Epithelial cell of proximal tubule (primary cell): Measurements from ENCODE around the gene SCARF1. TPM values are rescaled to one million over a fixed set of nuclear protein-coding genes. Genes with fewer than 3 reads are reported as not detected.

ENCODE experiments used
- DNase-seq: peaks from one replicate; pipeline ENCODE4 v3.0.0-alpha.2; 2011; ENCODE audit warnings: low read depth
- H3K4me3 ChIP-seq: 2 replicates; pipeline ENCODE4 v1.5.1; 2011; ENCODE audit warnings: low read depth, mild to moderate bottlenecking, low read length
- total RNA-seq: library from RNA; depleted of rRNA; stranded (reverse); fragments of >200 nt; gene quantifications from 2 replicates; pipeline ENCODE4 v1.2.3, GENCODE V29; 2015
- TF ChIP-seq, protein P1 (sequence below): conservative IDR thresholded peaks from 2 replicates; pipeline ENCODE4 v1.5.1; 2012; ENCODE audit warnings: low read depth, mild to moderate bottlenecking, low read length

Gene SCARF1
- total RNA-seq, 1 donor from 2014 or later: 14.5 TPM

DNA sequence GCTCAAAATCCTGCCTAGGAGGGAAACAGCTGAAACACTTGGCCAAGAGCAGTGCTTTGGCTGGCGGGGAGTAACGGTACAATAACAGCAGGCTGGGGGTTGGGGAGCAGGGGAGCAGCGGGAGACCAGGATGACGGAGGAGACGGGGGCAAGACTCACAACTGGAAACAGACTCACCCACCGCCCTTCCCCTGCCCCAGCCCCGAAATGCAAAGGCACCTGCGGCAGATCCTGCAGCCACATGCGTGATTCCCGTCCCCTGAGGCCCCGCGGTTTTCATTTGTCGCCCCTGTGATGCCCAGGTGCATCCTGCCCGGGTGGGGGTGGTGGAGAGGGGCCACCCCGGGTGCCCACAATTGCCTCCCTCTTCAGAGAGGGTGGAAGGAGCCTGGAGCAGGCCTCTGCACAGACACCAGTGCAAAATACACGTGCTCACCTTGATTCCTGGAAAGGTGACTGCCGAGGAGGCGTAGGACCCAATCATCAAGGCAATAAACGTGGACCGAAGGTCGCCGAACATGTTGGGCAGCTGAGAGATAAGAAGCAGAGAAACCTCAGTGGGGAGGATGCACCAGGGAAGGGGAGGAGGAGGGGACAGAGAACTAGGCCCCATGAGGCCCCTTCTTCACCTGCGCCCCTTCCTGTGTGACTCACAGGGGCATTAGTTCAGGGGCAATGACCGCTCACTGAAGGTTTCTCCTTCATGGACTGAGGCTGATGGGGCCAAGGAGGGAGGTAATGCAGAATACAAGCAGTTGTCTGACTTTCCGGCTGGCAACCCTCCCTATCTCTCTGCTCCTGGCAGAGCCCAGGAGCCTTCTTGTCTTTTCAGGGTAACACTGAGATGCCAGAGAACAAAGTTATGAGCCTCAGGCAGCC is 52.5 kb downstream of the SCARF1 start:
- H3K4me3 ChIP-seq: no peak overlapping the region
- TF ChIP-seq, protein P1, sequence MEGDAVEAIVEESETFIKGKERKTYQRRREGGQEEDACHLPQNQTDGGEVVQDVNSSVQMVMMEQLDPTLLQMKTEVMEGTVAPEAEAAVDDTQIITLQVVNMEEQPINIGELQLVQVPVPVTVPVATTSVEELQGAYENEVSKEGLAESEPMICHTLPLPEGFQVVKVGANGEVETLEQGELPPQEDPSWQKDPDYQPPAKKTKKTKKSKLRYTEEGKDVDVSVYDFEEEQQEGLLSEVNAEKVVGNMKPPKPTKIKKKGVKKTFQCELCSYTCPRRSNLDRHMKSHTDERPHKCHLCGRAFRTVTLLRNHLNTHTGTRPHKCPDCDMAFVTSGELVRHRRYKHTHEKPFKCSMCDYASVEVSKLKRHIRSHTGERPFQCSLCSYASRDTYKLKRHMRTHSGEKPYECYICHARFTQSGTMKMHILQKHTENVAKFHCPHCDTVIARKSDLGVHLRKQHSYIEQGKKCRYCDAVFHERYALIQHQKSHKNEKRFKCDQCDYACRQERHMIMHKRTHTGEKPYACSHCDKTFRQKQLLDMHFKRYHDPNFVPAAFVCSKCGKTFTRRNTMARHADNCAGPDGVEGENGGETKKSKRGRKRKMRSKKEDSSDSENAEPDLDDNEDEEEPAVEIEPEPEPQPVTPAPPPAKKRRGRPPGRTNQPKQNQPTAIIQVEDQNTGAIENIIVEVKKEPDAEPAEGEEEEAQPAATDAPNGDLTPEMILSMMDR: no peak
- no peak for DNase-seq

DNA sequence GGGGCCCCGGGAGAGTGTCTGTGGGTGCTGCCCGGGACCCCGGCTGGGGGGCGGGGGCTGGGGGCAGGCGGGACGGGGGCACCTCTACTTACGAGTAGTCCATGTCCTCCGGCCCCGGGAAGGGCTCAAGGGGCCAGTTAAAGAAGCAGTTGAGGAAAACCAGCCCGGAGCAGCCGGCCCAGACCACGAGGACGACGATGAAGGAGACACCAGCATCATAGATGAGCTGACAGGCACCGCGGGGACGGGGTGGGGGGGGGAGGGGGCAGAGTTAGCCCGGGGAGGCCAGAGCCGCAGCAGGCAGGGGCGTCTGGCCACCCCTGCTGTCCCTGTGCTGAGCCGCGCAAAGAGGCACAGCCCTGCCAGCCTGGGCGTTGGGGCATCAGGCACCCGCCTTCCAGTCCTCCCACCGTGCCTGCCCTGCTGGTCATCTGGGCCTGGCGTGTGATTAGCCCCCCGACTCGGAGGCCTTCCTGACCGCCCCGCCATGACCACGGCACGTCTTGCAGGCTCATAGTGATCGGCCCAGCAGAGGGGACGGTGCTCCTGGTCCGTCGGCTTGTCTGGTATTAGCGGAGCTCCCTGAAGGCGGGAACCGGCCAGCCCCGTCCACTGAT is 54.0 kb downstream of the SCARF1 start:
- TF ChIP-seq, protein P1: no peak
- DNase-seq: no peak
- no peak overlapping the region for H3K4me3 ChIP-seq

DNA sequence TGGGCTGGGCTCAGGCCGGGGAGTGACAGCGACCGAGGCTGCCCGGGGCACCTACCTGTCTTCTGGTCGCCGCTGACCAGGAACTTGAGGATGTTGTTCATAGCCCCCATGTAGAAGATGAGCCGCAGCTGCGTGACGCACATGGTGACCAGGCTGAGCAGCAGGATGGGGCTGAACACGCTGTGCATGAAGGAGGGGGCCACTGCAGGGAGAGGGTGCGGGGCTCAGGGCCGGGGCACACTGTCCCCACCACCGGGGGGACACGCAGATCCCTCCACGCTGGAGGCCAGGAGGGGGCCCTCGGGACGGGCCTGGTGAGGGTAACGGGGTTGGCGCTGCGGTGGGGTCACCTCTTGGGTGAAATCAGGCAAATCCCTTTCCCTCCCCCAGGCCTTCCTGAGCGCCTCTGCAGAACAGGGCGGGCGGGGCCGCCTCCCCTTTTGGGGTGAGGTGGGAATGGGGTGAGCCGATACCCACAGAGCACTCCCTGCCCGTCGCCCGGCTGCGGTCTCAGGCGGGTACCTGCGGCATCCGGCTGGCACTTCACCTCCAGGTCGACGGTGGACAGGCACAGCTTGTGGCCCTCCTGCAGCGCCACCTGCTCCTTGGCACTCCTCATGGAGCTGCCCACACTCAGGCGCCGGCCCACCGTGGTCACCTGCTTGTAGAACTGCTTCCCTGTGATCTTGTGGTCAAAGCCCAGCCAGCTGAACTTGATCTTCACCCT is 54.6 kb downstream of the SCARF1 start:
- TF ChIP-seq, protein P1: no peak
- no peak for DNase-seq
- H3K4me3 ChIP-seq: no peak overlapping the region

DNA sequence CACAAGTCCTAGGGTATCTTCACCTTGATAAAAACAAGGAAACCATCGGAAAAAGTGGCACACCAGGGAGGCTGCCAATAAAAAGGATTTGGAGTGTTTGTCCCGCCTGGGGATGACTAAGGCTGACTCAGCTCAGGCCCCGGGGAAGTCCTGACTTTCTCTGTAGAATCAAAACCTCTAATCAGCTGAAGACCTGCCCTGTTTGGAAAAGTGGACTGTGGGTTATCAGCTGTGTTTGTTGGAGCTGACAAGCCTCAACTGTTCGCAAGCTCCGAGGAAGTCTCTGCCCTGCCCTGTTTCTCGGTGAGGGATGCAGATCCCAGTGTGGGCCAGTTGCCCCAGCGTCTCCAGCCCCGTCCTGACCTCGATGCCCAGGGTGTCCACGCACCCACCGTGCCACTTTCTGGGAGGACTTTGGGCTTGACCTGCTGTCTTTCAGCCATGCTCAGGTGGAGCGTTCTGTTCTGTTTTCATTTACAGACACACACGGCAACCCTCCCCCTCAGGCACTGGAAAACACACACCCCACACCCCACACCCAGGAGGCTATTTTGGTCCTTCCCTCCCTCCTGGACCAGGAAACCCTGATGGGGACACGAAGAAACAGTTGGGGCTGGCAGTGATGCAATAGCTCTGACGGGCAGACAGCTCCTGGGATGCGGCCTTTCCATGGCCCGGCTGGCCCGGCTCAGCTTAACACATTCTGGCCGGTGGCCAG is 55.3 kb downstream of the SCARF1 start:
- peak; percentile 45 for DNase-seq
- TF ChIP-seq, protein P1: no peak
- H3K4me3 ChIP-seq: no peak overlapping the region

DNA sequence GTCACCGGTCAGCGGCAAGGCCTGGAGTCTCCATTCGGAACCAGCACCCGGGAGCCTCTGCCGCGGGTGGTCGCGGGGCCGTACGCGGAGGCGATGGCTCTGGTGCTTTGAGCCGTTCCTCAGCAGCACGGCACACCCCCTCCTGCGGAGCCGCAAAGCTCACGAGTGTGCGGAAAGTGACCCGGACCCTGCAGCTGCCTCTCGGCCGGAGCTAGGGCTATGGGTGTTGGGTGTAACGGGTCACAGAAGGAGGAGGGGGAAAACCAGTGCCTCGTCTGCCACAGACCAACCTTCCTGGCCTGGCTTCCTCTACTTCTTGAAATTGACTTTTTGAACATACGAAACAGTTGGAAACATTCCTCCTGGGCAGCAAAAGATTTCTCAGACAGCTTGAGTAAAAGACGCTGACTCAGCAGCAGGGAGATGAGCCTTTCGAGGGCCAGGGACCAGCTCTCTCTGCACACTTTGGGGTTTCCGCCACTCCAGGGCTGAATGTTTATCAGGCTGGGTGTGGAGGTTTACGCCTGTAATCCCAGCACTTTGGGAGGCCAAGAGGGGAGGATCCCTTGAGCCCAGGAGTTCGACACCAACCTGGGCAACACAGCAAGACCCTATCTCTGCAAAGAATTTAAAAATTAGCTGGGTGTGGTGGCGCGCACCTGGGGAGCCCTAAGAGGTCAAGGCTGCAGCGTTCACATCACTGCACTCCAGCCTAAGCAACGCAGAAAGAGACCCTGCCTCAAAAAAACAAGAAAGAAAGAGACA is 56.5 kb downstream of the SCARF1 start:
- no peak for DNase-seq
- TF ChIP-seq, protein P1: no peak
- H3K4me3 ChIP-seq: no peak overlapping the region

DNA sequence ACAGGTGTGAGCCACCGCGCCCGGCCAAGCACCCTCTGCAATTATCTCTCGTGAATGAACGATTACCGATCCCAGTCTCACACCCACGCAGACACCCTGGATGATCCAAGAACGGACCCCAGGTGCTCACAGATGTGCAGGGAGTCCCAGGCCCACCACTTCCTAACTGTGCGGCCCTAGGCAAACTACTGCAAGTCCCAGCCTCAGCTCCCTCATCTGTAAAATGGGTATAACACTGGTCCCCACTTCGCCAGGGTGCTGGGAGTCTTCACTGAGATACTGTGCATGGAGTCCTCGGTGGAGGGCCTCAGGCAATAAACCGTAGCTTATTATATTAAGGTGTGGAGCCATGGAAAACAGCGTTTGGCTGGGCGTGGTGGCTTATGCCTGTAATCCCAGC is 61.4 kb downstream of the SCARF1 start:
- no peak overlapping the region for H3K4me3 ChIP-seq
- TF ChIP-seq, protein P1: no peak
- DNase-seq: no peak
